ENCODE measurements around the gene C1orf232. TPM values are rescaled to one million over a fixed set of nuclear protein-coding genes. Genes with fewer than 3 reads are reported as not detected.

The C1orf232 gene
- total RNA-seq, 1 donor, result not detected

- Histone ChIP-seq H3K79me2 (ENCODE audit: insufficient read depth, low read length) (no peaks in the 10 kb centered on the region), H3K36me3 (ENCODE audit: insufficient read depth, low read length) (no peaks in the 10 kb centered on the region), H3K27me3 (ENCODE audit: insufficient read depth, low read length) (peaks cover 4% of the 10 kb centered on the region), H3K27ac (ENCODE audit: low read depth, low read length) (no peak overlapping the region), H3K4me2 (ENCODE audit: insufficient read depth, low read length) (no peak overlapping the region), H3K9me3 (ENCODE audit: low read depth, low read length) (no peaks in the 10 kb centered on the region), H4K20me1 (ENCODE audit: insufficient read depth, low read length) (no peaks in the 10 kb centered on the region), H3K4me1 (ENCODE audit: insufficient read depth, low read length) (no peaks in the 10 kb centered on the region), H3K4me3 (ENCODE audit: insufficient read depth, low read length) (no peak overlapping the region), H2AFZ (ENCODE audit: low read length) (no peak overlapping the region)
- DNase-seq (ENCODE audit: insufficient read length, low spot score, missing footprints), result peak; percentile 72
- no peak for TF ChIP-seq CTCF (IDR thresholded peaks at IDR 0.05; ENCODE audit: extremely low read depth, low read depth, low read length)
These were observed 16.1 kb upstream of the C1orf232 start for GRCh38 chr1:26184883-26185282.

- Histone ChIP-seq H3K36me3 (ENCODE audit: insufficient read depth, low read length) (no peaks in the 10 kb centered on the region), H2AFZ (ENCODE audit: low read length) (no peak overlapping the region), H3K4me2 (ENCODE audit: insufficient read depth, low read length) (no peak overlapping the region), H3K79me2 (ENCODE audit: insufficient read depth, low read length) (no peaks in the 10 kb centered on the region), H3K4me1 (ENCODE audit: insufficient read depth, low read length) (no peaks in the 10 kb centered on the region), H3K9me3 (ENCODE audit: low read depth, low read length) (no peaks in the 10 kb centered on the region), H3K27ac (ENCODE audit: low read depth, low read length) (no peak overlapping the region), H4K20me1 (ENCODE audit: insufficient read depth, low read length) (no peaks in the 10 kb centered on the region), H3K4me3 (ENCODE audit: insufficient read depth, low read length) (no peak overlapping the region), H3K27me3 (ENCODE audit: insufficient read depth, low read length) (peaks cover 4% of the 10 kb centered on the region)
- TF ChIP-seq CTCF (IDR thresholded peaks at IDR 0.05; ENCODE audit: extremely low read depth, low read depth, low read length), result no peak
- DNase-seq (ENCODE audit: insufficient read length, low spot score, missing footprints), result peak; percentile 13
These were observed 15.3 kb upstream of the C1orf232 start for GRCh38 chr1:26184086-26184485.

DNA sequence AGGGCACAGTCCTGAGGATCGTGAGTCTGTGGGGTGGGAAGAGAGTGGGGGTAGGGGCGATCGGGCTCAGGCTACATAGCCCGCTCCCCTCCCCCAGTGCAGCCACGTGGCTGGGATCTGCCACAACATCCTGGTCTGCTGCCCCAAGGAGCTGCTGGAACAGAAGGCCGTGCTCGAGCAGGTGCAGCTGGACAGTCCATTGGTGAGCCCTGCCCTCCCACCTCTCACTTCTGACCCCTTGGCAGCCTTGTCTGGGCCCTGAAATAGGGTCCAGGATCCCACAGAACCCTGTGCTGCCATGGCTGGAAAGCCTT lies 13.6 kb upstream of the C1orf232 start:
- Histone ChIP-seq H3K9me3 (ENCODE audit: low read depth, low read length) (no peaks in the 10 kb centered on the region), H4K20me1 (ENCODE audit: insufficient read depth, low read length) (no peaks in the 10 kb centered on the region), H3K4me3 (ENCODE audit: insufficient read depth, low read length) (no peak overlapping the region), H3K4me2 (ENCODE audit: insufficient read depth, low read length) (no peak overlapping the region), H3K79me2 (ENCODE audit: insufficient read depth, low read length) (no peaks in the 10 kb centered on the region), H3K27me3 (ENCODE audit: insufficient read depth, low read length) (peaks cover 4% of the 10 kb centered on the region), H3K27ac (ENCODE audit: low read depth, low read length) (no peak overlapping the region), H2AFZ (ENCODE audit: low read length) (no peak overlapping the region), H3K4me1 (ENCODE audit: insufficient read depth, low read length) (no peaks in the 10 kb centered on the region), H3K36me3 (ENCODE audit: insufficient read depth, low read length) (no peaks in the 10 kb centered on the region)
- no peak for TF ChIP-seq CTCF (IDR thresholded peaks at IDR 0.05; ENCODE audit: extremely low read depth, low read depth, low read length)
- DNase-seq (ENCODE audit: insufficient read length, low spot score, missing footprints), result peak; percentile 48

DNA sequence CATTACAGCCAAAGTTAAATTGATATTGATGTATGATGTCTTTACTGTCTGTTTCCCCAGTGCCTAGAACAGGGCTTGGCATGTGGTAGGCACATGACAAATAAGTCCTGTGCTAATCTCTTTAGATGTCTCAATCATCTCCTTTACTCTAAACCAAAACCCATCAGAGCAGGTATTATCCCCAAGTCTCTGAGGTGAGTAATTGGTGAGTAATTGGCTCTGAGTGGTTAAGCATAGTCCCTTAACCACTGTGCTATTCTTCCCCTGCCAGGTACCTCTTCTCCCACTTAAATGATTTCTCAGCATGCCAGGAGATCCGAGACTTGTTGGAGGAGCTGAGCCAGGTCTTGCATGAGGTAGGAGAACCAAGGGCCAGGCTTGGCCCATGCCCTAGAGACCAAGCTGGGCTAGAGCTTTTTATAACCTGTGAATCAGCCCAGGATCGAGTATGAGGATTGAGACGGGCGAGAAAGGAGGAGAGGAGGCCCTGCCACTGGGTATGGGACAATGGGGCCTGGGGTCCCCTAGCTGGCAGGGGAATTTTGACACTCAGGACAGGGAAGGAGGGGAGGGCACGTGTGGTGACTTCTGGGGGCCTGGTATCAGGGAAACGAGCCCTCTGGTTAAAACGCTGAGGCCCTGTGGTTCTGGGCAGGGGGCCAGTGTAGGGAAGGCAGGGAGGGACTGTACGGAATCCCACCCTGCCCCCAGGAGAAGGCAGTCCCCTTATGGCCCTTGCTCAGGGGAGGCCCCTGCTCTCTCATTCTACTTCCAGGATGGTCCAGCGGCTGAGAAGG lies 13.0 kb upstream of the C1orf232 start:
- no peaks in the 10 kb centered on the region for H4K20me1 ChIP-seq (ENCODE audit: insufficient read depth, low read length)
- no peaks in the 10 kb centered on the region for H3K36me3 ChIP-seq (ENCODE audit: insufficient read depth, low read length)
- H3K27me3 ChIP-seq (ENCODE audit: insufficient read depth, low read length), result no peaks in the 10 kb centered on the region
- no peaks in the 10 kb centered on the region for H3K79me2 ChIP-seq (ENCODE audit: insufficient read depth, low read length)
- peak; percentile 82 for DNase-seq (ENCODE audit: insufficient read length, low spot score, missing footprints)
- H3K9me3 ChIP-seq (ENCODE audit: low read depth, low read length), result no peaks in the 10 kb centered on the region
- no peak overlapping the region for H3K4me2 ChIP-seq (ENCODE audit: insufficient read depth, low read length)
- H3K4me1 ChIP-seq (ENCODE audit: insufficient read depth, low read length), result no peaks in the 10 kb centered on the region
- no peak overlapping the region for H3K4me3 ChIP-seq (ENCODE audit: insufficient read depth, low read length)
- H2AFZ ChIP-seq (ENCODE audit: low read length), result no peak overlapping the region
- H3K27ac ChIP-seq (ENCODE audit: low read depth, low read length), result no peak overlapping the region
- TF ChIP-seq CTCF (IDR thresholded peaks at IDR 0.05; ENCODE audit: extremely low read depth, low read depth, low read length), result no peak
